Stomach smooth muscle (tissue), 2 donors: Measurements from ENCODE around the gene RNF5.
A peak's percentile ranks its signal among the peaks of the same experiment; 100 is the strongest.

Experiments
- H3K27ac ChIP-seq: one replicate; pipeline ENCODE4 v1.7.0; 2013; ENCODE audit warnings: mild to moderate bottlenecking, low read length, inconsistent platforms
- H3K27me3 ChIP-seq, 2 donors: one replicate each; pipeline ENCODE4 v1.7.0; 2013; ENCODE audit warnings: low read length in 2 of 2; ENCODE audit not compliant: insufficient read depth in 2 of 2, control insufficient read depth in 1 of 2
- H3K36me3 ChIP-seq, 2 donors: one replicate each; pipeline ENCODE4 v1.7.0; 2013; ENCODE audit warnings: low read length in 2 of 2; ENCODE audit not compliant: control insufficient read depth in 2 of 2, insufficient read depth in 2 of 2
- H3K4me1 ChIP-seq: one replicate; pipeline ENCODE4 v1.7.0; 2013; ENCODE audit warnings: low read length; ENCODE audit not compliant: control insufficient read depth, insufficient read depth
- H3K4me3 ChIP-seq, 2 donors: one replicate each; pipeline ENCODE4 v1.7.0; 2013; ENCODE audit warnings: low read length in 2 of 2
- H3K9ac ChIP-seq, 2 donors: one replicate each; pipeline ENCODE4 v1.7.0; 2013; ENCODE audit warnings: low read length in 2 of 2, mild to moderate bottlenecking in 1 of 2
- H3K9me3 ChIP-seq, 2 donors: one replicate each; pipeline ENCODE4 v1.7.0; 2013; ENCODE audit warnings: low read length in 2 of 2; ENCODE audit not compliant: control insufficient read depth in 2 of 2
- donor health status: healthy.
- donor health status: Pancreatic carcinoma.

RNF5 gene

DNA sequence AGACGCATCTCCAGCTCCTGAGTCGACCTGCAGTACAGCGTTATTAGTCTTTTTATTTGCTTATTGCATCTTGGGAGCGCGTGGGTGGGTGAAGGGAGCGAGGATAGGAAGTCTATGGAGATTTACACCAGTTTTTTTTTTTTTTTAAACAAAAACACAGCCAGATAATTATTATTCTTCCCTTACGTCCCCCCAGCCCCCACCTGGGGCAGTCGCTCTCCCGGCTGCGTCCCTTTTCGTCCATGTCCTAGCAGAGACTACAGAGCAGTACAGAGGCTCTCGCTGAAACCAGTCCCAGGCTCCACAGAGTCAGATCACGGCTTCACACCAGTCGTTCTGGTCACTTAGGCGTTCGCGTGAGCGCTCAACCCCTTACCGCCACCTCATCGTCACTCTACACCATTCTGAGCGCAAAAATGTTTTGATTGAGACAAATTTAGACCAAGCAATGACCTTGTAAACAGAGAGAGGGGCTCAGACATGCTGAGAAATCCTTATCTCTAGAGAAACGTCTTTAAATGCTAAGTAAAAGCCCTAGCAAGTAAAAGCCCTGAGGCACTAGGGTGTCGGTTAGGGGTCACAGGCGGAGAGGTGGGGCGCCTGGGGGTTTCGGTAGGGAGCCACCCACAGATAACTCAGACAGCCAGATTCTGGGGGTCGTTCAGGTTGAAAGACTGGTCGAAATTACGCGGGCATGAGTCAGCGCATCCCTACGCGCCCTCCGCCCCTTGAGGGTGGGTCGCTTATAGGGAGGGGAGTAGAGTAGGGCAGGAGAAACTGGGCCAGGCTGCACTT is 25.2 kb upstream of the RNF5 start:
- no peaks in the 10 kb centered on the region for H3K9me3 ChIP-seq
- H3K27me3 ChIP-seq, result no peaks in the 10 kb centered on the region
- H3K9ac ChIP-seq, result peak overlapping the region; percentile 69 to 89
- H3K4me1 ChIP-seq, result peaks cover 53% of the 10 kb centered on the region
- H3K36me3 ChIP-seq, result peaks cover 12 to 22% of the 10 kb centered on the region in 2 donors
- peak overlapping the region; percentile 92 for H3K27ac ChIP-seq
- peak overlapping the region; percentile 74 to 96 for H3K4me3 ChIP-seq

DNA sequence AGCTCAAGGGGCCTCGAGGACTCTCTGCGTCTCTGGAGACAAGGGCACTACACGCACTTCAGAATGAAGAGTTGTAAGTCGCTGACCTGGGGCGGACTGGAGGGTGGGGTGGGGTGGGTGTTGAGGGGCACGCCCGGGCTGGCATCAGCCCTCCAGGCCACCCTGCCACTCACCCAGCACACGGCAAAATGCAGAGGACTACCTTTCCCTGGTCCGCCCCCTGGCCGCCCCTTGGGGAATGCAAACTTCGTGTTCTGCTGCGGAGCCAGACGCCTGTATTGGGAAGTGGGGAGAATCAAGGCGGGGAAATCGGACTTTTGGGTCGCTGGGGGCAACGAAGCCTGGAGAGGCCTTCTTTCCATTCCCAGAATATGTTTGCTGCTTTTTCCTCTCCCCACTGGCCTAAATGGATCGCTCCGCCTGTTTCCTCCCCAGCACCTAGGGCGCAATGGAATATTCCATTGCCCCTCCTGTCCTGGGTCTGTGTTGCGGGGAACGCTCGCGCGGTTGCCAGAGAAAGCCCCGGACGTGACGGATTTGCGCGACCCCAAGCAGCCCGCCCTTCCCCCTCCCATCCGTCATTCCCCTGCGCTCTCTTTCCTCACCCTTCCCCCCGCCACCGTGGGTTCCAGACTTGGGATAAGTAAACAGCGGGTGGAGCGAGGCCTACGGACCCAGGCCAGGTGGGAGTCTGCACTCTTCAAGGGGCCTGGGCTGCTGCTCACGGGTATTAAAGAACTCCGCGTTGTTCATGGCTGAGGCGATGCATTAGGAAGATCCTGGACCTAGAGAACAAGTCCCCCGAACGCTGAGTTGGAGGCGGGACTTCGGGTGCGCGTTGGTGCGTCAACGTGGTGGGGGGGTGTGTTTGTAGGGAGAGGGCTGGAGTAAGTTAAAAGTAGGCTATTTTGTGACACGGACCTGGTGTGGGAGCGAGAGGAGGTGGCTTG is 24.4 kb upstream of the RNF5 start, which contains the start of gene PPT2:
TSS of gene PPT2 (plus strand) at position 578 of the 950 bp plus-strand sequence. CDS start 454 bp downstream, outside the sequence.
- H3K9ac ChIP-seq, result peak within 1 kb of the TSS; percentile 69 to 89
- no peaks in the 10 kb centered on the region for H3K9me3 ChIP-seq
- H3K4me3 ChIP-seq, result peak within 1 kb of the TSS; percentile 74 to 96
- H3K4me1 ChIP-seq, result peaks cover 53% of the 10 kb centered on the region
- H3K27me3 ChIP-seq, result no peaks in the 10 kb centered on the region
- H3K27ac ChIP-seq, result peak within 1 kb of the TSS; percentile 92
- H3K36me3 ChIP-seq, result peaks cover 20 to 30% of the 10 kb centered on the region in 2 donors

DNA sequence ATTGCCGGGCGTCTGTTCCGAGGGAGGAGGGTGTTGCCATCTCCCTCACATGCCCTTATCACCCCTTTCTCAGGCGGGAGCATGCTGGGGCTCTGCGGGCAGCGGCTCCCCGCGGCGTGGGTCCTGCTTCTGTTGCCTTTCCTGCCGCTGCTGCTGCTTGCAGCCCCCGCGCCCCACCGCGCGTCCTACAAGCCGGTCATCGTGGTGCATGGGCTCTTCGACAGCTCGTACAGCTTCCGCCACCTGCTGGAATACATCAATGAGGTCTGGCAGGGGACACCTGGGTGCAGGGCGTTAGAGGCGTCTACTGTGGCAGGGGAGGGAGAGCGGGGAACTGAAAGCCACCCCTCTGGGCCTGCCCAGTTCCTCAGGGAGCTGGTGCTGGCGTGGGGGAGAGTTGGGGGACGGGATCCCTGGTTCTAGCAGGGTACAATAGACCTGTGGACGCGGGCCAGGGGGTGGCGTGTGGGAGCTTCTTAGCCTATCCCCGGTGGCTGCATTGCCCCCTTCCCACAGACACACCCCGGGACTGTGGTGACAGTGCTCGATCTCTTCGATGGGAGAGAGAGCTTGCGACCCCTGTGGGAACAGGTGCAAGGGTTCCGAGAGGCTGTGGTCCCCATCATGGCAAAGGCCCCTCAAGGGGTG is 23.6 kb upstream of the RNF5 start:
- peak overlapping the region; percentile 69 to 89 for H3K9ac ChIP-seq

DNA sequence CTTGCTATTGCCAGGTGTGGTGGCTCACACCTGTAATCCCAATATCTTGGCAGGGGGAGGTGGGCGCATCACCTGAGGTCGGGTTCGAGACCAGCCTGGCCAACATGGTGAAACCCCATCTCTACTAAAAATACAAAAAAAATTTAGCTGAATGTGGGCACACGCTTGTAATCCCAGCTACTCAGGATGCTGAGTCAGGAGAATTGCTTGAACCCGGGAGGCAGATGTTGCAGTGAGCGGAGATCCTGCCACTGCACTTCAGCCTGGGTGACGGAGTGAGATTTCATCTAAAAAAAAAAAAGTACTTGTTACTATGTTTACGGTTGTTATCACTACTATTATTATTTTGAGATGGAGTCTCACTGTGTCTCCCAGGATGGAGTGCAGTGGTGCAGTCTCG is 21.3 kb upstream of the RNF5 start:
- Histone ChIP-seq H3K4me3 (no peak overlapping the region), H3K36me3 (peaks cover 18 to 27% of the 10 kb centered on the region in 2 donors), H3K9ac (no peak overlapping the region), H3K27me3 (no peaks in the 10 kb centered on the region), H3K27ac (no peak overlapping the region), H3K4me1 (peaks cover 33% of the 10 kb centered on the region), H3K9me3 (no peaks in the 10 kb centered on the region)

More for the DNA sequence above, 23.6 kb upstream of the RNF5 start:
- Histone ChIP-seq H3K4me1 (peaks cover 52% of the 10 kb centered on the region), H3K9me3 (no peaks in the 10 kb centered on the region), H3K27ac (peak overlapping the region; percentile 92), H3K4me3 (peak overlapping the region; percentile 74 to 96), H3K27me3 (no peaks in the 10 kb centered on the region), H3K36me3 (peaks cover 18 to 27% of the 10 kb centered on the region in 2 donors)

DNA sequence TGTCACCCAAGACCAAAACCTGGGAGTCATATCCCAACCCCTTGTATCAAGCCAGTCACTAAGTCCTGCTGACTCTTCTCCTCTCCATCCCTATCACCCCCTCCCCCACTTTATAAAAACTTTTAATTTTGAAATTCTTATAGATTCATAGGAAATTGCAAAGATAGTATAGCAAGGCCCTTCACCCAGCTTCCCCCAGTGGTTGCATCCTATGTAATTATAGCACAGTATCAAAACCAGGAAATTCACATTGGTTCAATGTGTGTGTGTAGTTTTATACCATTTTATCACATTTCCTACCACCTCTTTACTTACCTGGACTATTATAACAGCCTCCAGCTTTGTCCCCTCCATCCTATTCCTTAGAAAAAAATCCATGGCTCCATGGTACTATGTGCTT is 20.2 kb upstream of the RNF5 start:
- peaks cover 24 to 27% of the 10 kb centered on the region in 2 donors for H3K36me3 ChIP-seq
- H3K4me3 ChIP-seq, result no peak overlapping the region
- no peaks in the 10 kb centered on the region for H3K27me3 ChIP-seq
- no peak overlapping the region for H3K27ac ChIP-seq
- H3K9me3 ChIP-seq, result no peaks in the 10 kb centered on the region
- peaks cover 21% of the 10 kb centered on the region for H3K4me1 ChIP-seq
- H3K9ac ChIP-seq, result no peak overlapping the region

DNA sequence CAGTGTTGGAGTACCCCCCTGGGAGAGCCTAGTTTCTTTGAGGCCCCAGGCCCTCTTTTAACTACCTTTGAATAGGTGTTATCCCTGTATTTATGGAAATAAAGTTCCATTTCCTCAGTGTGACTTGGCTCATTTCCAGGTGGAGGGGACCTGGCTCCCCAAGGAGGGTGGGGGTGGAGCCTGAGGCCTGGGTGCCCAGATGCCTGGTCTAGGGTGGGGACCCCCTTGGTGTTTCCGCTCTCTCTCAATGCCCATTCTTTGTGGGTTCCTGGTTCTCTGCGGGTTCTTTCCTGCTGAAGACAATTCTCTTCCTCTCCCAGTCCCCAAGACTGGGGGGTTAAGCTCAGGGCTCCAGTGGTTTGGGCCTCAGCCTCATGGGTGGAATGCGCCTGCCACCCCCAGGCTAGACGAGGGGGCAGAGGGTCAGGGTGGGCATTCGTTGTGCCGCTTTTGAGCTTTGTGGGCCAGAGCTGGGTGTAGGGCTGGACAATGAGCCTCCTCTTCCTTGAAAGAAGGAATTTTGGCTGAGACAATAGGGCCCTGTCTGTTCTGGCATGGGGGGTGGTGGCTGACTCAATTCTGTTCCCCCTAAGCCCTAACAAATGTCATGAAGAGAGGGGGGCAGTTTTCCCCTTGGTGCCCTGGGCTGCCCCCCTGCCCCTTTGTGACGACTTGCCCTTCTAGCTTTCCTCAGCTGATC is 14.5 kb upstream of the RNF5 start:
- H3K36me3 ChIP-seq, result peaks cover 12 to 33% of the 10 kb centered on the region in 2 donors
- H3K9me3 ChIP-seq, result no peaks in the 10 kb centered on the region
- H3K9ac ChIP-seq, result no peak overlapping the region
- peak overlapping the region; percentile 49 for H3K27ac ChIP-seq
- no peaks in the 10 kb centered on the region for H3K4me1 ChIP-seq
- H3K27me3 ChIP-seq, result no peaks in the 10 kb centered on the region
- H3K4me3 ChIP-seq, result no peak overlapping the region

DNA sequence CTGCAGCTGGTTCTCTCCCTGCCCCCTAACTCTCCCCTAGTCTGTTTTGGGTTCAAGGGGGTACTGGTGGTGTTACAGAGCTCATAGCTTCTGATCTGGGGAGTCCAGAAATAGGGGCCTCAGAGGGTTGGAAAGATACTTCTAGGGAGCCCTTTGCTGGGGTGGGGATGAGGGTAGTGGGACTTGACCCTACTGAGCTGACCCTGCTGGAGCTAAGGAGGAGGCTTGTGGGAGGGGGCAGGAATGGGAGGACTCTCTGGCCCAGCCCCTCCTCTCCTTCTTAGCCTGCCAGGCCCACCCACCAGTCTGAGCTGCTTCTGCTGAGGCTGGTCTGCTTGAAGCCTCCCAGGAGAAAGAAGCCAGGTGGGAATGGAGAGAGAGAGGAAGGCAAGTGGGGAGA is 13.9 kb upstream of the RNF5 start, which contains the start of gene EGFL8:
TSS of gene EGFL8 (plus strand) at position 301 of the 400 bp plus-strand sequence. CDS start 1,571 bp downstream, outside the sequence.
- H3K9ac ChIP-seq, result no peak within 1 kb of the TSS
- H3K9me3 ChIP-seq, result no peaks in the 10 kb centered on the region
- no peaks in the 10 kb centered on the region for H3K4me1 ChIP-seq
- H3K27me3 ChIP-seq, result no peaks in the 10 kb centered on the region
- no peak within 1 kb of the TSS for H3K4me3 ChIP-seq
- H3K27ac ChIP-seq, result peak within 1 kb of the TSS; percentile 49
- peaks cover 12 to 32% of the 10 kb centered on the region in 2 donors for H3K36me3 ChIP-seq

DNA sequence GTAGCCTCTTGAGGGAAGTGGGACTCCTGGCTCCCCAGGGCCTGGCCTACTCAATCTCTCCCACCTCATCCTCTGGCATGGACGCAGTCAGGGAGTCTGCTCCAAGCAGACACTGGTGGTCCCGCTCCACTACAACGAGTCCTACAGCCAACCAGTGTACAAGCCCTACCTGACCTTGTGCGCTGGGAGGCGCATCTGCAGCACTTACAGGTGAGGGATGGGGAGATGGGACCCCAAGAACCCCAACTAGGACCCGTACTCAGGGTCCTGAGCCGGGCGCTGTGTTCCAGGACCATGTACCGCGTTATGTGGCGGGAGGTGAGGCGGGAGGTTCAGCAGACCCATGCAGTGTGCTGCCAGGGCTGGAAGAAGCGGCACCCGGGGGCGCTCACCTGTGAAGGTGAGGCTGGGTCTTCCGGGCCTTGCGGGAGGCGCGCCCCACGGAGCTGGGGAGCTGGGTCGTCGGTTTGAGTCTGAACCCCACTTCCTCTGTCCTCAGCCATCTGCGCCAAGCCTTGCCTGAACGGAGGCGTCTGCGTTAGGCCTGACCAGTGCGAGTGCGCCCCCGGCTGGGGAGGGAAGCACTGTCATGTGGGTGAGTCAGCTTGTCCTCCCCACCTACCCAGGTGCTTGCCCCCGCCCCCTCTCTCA is 11.7 kb upstream of the RNF5 start:
- H3K4me3 ChIP-seq, result no peak overlapping the region
- no peaks in the 10 kb centered on the region for H3K9me3 ChIP-seq
- peaks cover 27 to 52% of the 10 kb centered on the region in 2 donors for H3K36me3 ChIP-seq
- H3K27ac ChIP-seq, result no peak overlapping the region
- no peaks in the 10 kb centered on the region for H3K4me1 ChIP-seq
- no peak overlapping the region for H3K9ac ChIP-seq
- H3K27me3 ChIP-seq, result no peaks in the 10 kb centered on the region

DNA sequence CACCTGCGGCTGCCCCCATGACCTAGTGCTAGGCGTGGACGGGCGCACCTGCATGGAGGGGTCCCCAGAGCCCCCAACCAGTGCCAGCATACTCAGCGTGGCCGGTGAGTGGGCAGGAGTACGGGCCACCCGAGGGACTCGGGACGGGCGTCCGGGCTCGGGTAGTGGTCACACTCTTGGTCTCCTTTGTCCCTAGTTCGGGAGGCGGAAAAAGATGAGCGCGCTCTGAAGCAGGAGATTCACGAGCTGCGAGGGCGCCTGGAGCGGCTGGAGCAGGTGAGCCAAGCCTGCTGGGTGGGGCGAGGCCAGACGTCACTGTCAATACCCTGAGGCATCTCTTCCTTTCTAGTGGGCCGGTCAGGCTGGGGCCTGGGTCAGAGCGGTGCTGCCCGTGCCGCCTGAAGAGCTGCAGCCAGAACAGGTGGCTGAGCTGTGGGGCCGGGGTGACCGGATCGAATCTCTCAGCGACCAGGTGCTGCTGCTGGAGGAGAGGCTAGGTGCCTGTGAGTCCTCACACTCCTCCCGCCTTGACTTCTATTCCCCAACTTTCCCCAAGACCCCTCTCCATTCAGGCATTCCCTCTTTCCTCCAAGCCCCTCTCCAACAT is 10.9 kb upstream of the RNF5 start:
- no peak overlapping the region for H3K9ac ChIP-seq
- H3K4me1 ChIP-seq, result no peaks in the 10 kb centered on the region
- peak overlapping the region; percentile 18 for H3K27ac ChIP-seq
- no peak overlapping the region for H3K4me3 ChIP-seq
- no peaks in the 10 kb centered on the region for H3K27me3 ChIP-seq
- peaks cover 27 to 52% of the 10 kb centered on the region in 2 donors for H3K36me3 ChIP-seq
- H3K9me3 ChIP-seq, result no peaks in the 10 kb centered on the region
